Measurements from ENCODE around the gene MYO15A.

DNA sequence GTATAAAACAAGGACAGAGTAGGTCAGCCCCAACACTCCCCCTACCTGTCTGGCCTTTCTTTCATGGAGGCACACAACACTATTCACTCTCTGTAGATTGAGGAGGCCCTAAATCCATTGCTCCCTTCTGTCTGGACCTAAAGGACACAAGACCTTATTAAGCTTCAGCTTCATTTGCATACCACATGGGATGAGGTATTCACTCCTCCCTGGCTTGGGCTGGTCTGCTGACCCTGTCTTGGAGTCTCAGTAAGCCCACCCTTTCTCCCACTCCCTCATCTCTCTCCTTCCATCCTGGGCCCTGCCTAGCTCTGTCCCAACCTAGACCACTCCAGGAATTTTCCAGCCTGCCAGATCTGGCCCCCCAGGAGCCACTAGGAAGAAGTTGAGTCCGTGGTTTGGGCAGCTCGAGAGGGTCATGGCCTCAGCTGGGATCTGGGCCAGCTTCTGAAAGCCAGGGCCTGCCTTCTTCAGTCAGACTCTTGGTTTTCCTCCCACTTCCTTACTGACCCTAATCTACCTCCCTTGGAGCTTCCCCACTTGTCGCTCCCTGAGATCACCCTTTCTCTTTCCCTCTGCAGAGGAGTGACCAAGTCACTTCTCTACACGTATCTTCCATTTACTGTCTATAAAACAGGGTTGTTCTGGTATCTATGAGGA is 110.3 kb downstream of the MYO15A start:
- TF ChIP-seq, protein P1, sequence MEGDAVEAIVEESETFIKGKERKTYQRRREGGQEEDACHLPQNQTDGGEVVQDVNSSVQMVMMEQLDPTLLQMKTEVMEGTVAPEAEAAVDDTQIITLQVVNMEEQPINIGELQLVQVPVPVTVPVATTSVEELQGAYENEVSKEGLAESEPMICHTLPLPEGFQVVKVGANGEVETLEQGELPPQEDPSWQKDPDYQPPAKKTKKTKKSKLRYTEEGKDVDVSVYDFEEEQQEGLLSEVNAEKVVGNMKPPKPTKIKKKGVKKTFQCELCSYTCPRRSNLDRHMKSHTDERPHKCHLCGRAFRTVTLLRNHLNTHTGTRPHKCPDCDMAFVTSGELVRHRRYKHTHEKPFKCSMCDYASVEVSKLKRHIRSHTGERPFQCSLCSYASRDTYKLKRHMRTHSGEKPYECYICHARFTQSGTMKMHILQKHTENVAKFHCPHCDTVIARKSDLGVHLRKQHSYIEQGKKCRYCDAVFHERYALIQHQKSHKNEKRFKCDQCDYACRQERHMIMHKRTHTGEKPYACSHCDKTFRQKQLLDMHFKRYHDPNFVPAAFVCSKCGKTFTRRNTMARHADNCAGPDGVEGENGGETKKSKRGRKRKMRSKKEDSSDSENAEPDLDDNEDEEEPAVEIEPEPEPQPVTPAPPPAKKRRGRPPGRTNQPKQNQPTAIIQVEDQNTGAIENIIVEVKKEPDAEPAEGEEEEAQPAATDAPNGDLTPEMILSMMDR (IDR thresholded peaks at IDR 0.05): no peak
- TF ChIP-seq ZFX (IDR thresholded peaks at IDR 0.05; ENCODE audit: borderline replicate concordance): no peak

Data from 22Rv1 (cell line).